HL-60 (cell line): Measurements from ENCODE around the gene SCYGR8.

Source experiments
- CTCF ChIP-seq: IDR thresholded peaks from one replicate; pipeline ENCODE4 v1.5.1; 2011; ENCODE audit warnings: low read length, control low read depth, inconsistent platforms; ENCODE audit not compliant: insufficient read depth
- GABPA ChIP-seq: IDR thresholded peaks from 2 replicates; pipeline ENCODE4 v1.6.1; 2012; ENCODE audit warnings: low read depth
- POLR2AphosphoS5 ChIP-seq: IDR thresholded peaks from 2 replicates; pipeline ENCODE4 v1.6.1; 2012; ENCODE audit warnings: low read depth
- REST ChIP-seq: IDR thresholded peaks from 2 replicates; pipeline ENCODE4 v1.6.1; 2012; ENCODE audit warnings: low read depth; ENCODE audit not compliant: insufficient replicate concordance

GRCh38 chr2:227707390-227707789 lies 38.3 kb upstream of the SCYGR8 start:
- TF ChIP-seq CTCF (no peak), REST (no peak), POLR2AphosphoS5 (no peak), GABPA (no peak)
